GM19193 (cell line): ENCODE results near the gene TPH2.

Source experiments
- POLR2A ChIP-seq: IDR thresholded peaks from 4 replicates; pipeline ENCODE4 v1.6.1; 2011; ENCODE audit not compliant: insufficient read depth, insufficient read length; ENCODE audit errors: extremely low read depth

The TPH2 gene

DNA sequence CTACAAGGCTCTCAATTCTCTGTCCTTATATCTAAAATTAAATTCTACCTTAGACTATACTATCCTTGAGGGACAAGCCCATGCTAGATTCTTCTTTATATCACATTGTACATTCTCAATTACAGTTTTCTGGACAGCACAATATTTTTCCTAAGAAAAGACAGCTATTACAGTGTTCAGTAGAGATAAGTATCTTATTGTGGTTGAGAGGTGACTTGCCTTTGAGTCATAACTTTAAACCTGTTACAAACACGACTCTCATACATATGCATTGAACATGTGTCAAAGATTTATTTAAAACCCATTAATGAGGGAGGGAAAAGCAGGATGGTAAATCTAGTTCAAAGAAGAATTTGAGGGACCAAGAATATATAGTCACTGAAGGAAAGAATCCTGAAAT lies 61.1 kb downstream of the TPH2 start:
- TF ChIP-seq POLR2A: no peak

DNA sequence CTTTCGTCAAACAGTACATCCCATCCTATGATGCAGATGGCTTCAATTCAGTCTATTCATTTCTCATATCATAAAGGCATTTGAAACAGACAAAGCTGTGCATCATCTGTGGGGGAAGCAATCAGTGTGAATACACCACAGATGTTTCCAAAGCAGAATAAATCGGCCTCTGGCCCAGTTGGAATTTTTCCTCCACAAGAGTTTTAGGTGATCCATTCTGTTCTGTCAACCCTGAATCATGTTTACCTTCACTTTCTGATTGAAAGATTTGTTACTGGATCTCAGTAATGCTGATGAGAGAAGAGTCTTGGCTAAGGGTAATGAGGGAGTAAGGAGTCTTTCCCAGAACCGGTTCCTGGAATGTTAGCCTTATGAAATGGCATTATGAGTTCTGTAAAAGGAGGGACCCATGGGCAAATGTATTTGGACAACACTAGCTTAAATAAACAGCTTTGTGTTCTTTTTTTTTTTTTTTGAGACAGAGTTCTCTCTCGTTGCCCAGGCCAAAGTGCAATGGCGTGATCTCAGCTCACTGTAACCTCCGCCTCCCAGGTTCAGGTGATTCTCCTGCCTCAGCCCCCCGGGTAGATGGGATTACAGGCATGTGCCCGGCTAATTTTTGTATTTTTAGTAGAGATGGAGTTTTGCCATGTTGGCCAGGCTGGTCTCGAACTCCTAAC lies 62.5 kb downstream of the TPH2 start:
- no peak for TF ChIP-seq POLR2A

DNA sequence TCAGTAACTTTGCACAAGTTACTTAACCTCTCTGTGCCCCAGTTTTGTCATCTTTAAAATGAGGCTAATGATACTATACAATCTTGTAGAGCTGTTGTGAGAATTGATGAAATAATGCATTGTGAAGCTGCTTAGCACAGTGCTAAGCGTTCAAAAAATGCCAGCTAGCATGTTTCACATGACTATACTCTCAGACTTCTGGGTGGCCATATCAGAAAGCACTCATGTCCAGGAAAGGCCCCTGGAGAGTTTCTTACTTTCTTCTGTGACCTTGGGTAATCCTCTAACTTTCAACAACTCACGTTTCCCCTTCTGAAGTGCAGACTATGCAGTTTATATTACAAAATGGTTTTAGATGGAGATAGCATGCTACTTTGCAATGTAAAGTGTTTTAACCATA lies 68.1 kb downstream of the TPH2 start:
- TF ChIP-seq POLR2A: no peak

DNA sequence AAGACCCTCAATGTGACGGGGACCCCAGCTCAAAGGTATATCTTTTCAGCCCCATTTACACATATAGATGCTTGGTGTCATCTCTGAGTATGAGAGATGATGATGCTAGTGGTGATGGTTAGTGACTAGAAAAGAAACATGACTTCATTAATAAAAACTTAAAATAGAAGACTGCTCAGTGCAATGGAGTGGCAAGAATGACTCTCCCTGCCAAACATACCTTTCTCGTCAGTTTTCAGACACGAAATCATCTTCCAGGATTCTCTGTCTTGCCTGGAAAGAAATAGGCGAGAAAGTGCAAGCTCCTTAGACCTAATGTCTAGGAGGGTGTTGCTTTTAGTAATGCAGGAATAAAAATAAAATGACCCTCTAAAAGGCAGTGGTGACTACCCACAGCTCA lies 71.7 kb downstream of the TPH2 start:
- no peak for TF ChIP-seq POLR2A

DNA sequence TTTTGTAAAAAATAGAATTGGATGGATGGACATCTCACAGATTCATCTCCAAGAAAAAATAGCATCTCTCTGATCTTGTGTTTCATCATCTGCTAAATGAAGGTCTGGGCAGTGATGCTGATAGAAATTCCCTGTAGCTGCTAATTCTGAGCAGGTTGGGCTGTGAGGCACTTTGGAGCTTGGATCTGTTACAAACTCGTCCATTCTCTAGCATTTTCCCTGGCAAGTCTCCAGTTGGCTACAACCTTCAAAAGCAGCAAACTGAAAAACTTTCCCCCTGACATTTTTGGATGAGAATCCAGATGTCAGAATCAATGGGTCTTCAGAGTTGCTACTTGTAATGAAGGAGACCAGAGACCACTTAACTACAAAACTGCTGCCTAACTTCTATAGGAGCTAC lies 72.7 kb downstream of the TPH2 start:
- no peak for TF ChIP-seq POLR2A

DNA sequence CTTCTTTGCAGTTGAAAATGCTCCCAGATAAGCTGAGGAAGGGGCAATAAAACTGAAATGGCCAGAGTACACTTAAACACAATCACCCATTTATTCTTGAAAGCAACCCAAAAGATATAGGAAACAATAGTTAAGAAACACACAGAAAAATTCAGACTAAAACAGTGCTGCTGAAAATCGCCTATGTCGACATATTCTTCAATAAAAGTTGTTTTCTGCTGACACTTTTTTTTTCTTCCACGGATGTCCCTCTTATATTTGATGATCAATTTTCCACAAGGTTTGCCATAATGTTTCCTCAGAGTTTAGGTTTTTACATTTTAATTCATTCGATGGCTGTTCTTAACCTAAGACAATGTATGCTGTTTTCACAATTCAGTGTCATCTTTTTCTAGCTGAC lies 74.2 kb downstream of the TPH2 start:
- TF ChIP-seq POLR2A: no peak

DNA sequence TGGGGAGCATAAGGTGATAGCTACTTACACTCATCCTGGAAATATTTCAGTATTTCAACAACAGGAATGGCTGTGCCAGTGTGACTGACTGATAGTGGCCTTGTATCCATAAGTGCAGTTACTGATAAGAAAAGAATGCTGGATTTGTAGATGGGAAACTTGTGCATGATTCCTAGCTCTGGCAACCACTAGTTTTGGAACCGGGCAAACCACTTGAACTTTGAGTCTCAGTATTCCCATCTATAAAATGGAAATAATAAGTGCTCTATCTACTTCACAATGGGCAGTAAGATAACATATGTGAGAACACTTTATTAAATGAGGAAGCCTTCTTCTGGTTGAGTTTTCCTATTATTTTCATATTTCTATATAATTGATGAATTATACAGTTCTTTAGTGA lies 77.2 kb downstream of the TPH2 start:
- no peak for TF ChIP-seq POLR2A

DNA sequence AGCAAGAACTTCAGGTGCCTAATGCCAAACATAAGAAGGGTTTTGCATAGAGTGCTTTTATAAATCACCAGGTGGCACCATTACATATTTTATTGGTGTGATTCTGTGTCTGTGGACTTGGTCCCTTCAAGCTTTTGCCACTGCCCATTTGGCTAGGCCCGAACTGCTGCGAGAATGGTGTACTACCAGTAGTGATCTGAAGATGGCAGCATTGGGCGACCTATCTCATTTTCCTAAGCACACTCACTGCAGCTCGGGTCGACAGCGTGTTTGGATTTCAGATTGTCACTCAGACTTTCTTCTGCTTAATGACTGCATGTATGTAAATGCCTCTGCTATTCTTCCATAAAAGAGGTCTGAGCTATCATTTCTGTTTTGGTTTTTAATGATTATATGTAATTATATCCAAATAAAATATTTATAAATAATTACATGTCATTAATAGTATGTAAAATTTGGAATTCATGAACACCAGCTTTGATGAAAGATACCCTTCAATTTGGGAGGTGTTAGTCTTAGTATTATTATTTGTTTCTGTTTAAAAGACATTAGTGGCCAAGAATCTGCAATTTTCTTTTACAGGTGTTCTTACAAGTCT lies 78.5 kb downstream of the TPH2 start:
- no peak for TF ChIP-seq POLR2A

DNA sequence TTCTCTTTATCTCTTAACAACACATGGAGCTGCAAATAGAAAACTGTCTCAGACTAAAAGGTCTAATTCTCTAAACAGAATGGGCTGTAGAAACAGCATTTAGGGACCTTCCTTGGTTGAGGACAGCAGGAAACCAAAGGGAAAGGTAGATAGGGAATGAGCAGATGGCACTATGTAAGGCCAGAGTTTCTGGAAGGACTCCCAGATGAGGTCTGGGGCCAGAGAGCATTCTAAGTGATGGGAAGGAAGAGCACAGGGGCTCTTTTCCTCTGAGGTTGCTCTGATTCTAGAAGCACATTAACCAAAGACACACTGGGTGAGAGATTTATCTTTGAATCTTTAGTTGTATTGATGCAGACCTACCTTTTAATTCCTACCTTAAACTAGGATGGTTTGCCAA lies 79.4 kb downstream of the TPH2 start:
- no peak for TF ChIP-seq POLR2A

DNA sequence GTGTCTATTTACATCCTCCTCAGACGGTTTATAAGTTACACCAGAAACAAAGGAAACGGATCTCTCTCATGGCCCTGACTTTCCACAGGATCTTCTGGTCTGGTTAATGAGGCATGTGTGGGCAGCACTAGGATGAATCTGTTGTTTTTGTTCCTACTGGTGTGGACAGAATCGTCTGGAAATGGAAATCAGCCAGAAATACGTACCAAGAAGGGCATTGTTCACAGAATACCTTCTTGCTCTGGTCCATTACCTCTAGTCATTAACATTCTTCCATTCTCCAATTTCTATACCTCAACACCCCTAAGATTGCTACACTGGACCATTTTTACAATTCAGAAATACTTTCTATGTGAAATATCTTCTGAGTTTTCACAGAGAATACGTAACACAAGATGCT lies 86.0 kb downstream of the TPH2 start:
- no peak for TF ChIP-seq POLR2A

DNA sequence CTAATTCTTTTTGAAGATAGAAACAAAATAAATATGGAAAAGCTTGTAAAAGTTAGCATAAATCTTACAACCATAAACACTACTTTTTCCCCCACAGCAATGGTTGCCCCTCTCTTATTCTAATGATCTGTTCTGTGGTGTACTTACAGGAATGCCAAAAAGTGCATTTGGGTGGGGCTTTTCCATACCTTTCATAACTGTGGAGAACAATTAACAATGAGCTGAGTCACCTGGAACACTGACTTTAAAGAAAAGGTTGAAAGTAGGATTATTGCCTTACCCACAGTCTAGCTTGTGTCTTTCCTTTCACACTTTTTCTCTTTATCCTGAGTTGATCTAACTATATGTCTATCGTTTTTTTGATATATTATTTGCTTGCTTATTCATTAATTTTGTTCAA lies 86.9 kb downstream of the TPH2 start:
- TF ChIP-seq POLR2A: no peak

DNA sequence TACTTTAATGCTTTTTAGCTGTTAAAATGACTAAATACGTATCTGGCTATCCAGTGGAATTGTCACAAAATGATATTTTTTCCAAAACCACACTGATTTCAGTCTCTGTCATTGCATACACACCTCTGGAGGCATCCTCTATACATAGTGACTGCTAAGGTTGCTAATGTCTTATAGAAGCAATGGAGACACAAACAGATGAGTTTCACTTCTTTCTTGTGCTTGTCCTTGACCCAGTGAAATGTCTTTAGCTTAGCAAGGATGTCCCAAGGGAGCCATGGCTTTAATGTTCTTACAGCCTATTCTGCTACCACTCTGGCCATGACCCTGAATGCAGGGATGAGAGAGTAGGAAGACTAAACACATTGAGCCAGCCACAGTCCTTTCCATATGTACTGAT lies 90.3 kb downstream of the TPH2 start:
- no peak for TF ChIP-seq POLR2A

DNA sequence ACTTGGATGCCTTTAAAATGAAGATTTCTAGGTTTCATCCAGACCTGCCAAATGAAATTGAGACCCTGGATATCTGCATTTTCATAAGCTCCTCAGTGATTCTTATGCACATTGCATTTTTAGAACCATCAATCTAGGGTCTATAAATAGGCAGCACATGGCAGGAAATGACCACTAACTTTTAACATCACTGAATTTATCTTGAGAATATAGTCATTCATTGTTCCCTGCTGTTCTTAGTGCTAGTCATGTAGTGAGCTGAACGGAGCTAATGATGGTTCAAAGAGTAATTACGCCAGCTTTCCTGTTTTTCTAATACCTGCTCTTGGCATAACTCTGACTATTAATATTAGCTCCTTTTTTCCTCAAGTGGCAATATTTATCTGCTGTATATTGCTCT lies 91.6 kb downstream of the TPH2 start:
- TF ChIP-seq POLR2A: no peak

DNA sequence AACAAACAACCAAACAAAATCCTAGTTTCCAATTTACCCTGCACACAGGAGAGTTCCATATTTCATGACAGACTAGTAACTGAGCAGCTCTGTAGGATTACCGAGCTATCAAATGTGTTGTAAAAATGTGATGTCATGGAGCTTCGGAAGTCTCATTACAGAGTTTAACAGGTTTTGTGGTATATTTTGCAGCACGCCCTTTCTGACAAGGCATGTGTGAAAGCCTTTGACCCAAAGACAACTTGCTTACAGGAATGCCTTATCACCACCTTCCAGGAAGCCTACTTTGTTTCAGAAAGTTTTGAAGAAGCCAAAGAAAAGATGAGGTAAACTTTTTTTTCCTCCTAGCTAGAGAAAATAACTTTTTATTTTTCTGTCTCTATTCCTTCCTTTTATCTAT lies 92.4 kb downstream of the TPH2 start:
- no peak for TF ChIP-seq POLR2A

DNA sequence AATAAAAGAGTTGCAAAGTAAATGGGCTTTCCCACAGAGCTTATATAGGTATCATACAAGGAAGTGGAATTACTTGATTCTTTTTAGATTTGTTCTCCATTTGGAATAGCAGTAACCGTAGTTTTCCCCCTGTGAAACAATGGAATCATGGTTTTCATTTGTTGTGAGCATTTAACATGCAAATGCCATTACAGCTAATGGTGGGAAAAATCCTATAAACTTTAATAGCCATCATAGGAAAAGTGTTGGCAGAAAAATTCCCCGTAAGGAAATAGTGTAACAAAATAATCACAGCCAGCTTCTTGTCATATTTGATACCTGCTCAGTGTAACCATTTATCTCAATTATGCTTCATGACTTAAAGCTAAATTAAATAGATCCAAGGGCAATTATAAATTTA lies 95.3 kb downstream of the TPH2 start:
- TF ChIP-seq POLR2A: no peak

DNA sequence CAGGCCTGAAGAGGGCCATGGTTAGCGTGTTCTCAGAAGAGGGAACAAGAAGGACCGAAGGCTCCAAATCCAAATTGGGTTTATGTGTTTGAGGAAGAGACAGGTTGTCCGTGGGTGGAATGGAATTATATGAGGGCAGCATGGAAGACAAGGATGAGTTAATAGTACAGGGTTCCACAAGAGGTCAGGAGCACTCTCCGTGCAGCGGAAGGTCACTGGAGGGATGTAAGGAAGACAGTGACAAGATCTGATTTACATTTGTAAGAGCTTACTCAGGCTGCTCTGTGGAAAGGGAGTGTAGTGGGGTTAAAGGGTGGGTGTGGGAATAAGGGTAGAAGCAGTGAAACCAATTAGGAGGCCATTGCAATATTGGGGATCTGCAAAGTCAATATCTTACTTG lies 97.0 kb downstream of the TPH2 start:
- no peak for TF ChIP-seq POLR2A

DNA sequence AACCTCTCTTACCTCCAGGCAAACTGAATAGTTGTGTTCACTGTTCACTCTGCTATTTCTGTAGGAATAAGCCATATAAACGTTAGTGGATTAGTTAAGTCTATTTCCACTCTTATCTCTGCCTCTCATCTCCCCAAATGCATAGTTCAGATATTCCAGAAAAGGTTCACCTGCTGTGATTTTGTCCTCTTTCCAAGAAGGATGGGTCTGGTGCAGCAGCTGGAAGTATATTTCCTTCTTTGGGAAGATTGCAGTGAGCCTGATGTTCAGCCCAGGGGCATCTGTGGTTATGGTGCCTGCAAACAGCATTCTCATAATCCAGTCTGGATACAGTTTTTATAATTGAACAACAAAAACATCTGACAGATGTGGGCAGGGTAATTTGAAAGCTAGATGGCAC lies 97.7 kb downstream of the TPH2 start:
- no peak for TF ChIP-seq POLR2A
